ENCODE results near the gene NTN5. TPM values are rescaled to one million over a fixed set of nuclear protein-coding genes. Genes with fewer than 3 reads are reported as not detected.
"Not testable (repeated sequence)": the region's sequence is repeated elsewhere in the genome, so short reads cannot be mapped to it uniquely, and the experiment has no call there.

The NTN5 gene
- polyA plus RNA-seq, 4 donors = 0.53 to 1.6 (median 0.77) TPM

GRCh38 chr19:48702701-48703100 lies 29.9 kb upstream of the NTN5 start:
- no peak for DNase-seq (ENCODE audit: low read depth in 4 of 4, low spot score in 3 of 4)

DNA sequence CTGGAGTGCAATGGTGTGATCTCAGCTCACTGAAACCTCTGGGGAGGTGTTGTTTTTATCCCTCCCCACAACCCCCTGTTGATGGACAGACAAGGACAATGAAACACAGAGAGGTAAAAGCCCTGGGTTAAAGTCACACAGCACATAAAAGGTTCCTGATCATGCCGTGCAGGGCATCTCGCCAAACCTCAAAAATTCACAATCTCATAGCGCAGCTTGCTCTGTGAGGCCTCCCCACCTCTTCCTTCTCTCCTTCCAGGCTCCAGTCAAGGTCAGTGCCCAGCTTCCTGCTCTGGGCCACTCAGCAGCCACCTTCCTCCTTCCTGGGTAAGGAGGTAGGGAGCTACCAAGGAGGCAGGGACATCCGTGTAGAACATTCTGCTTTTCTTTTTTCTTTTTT lies 25.2 kb upstream of the NTN5 start:
- DNase-seq (ENCODE audit: low read depth in 4 of 4, low spot score in 3 of 4) = no peak

DNA sequence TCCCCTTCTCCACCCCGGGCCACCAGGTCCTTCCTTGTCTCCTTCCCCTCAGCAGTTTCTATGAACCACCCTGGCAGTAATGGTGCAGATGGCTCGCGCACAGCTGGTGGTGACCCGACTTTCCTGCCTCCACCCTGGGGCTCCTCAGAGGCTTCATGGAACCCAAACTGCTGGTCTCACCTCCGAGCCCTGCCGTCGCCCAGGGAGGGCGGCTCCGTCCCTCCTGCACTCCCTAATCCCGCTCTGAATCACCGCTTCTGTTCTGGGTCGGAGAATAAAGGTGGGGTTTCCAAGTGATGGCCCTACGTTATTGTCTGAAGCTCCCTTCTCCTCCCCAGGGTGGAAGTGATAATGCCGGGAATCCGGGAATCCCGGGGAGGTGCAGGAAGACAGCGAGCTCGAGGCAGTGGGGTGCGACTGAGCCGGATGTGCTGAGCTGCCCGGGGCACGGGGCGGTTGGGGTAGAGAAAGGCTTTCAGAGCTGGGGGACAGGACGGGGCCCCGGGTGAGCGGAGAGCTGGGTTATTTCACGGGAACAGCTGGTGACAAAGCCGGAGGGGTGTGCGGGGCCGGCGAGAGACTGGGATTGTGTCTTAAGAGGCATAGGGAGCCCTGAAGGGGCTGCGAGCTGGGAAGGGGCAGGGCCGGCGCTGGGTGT lies 23.7 kb upstream of the NTN5 start:
- DNase-seq (ENCODE audit: low read depth in 4 of 4, low spot score in 3 of 4) = no peak

DNA sequence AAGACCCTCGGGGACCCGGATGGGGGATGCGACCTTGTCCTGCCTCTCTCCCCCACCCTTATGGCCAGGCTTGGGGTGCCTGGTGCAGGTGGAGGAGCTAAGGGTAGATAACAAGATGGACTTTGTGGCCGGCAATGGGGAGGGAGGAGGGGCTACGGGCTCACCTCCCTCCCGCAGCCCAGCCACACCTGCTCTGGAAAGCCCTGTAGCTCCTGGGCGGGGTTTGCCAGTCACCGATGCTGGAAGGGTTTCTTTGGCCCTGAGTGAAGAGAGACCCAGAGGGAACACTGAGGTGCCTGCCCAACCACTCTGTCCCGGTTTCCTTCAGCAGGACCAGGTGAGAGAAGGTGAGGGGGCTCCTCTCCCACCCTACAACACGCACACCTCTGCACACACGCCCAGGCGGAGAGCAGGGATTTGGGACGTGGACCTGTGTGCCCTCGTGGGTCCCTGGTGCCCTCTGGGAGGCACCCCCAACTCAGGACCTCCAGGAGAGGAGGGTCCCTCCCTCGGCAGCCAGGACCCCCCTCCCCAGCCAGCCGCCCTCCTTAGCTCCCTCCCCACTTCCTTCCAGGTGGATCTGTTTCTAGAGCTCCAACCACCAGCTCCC lies 23.0 kb upstream of the NTN5 start, which contains the start of gene FUT2:
Gene FUT2, plus strand, starts transcription at position 229 of the 610 bp plus-strand sequence. CDS start 6,986 bp downstream, outside the sequence.
- no peak for DNase-seq (ENCODE audit: low read depth in 4 of 4, low spot score in 3 of 4)

- DNase-seq (ENCODE audit: low read depth in 4 of 4, low spot score in 3 of 4) = not testable (repeated sequence)
Measured at GRCh38 chr19:48693629-48694028, 20.8 kb upstream of the NTN5 start.

GRCh38 chr19:48689449-48689848 lies 16.6 kb upstream of the NTN5 start:
- no peak for DNase-seq (ENCODE audit: low read depth in 4 of 4, low spot score in 3 of 4)

DNA sequence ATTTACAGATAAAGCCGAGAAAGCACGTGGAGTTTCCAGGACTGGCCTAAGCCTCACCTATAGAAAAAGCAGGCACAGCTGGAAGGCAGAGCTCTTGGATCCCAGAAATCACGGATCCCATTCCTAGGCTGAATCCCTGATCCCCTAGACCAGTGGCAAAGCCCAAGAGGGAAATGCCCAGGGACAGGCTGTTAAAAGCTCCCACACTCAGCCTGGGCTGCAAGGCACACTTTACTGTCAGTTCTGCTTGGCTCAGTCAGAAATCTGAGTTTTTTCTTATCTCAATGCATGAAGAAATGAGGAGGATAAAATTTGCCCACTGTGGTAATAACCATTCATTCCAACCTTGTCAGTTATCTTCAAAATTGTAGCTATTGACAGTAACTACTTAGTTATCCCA lies 15.0 kb upstream of the NTN5 start:
- no peak for DNase-seq (ENCODE audit: low read depth in 4 of 4, low spot score in 3 of 4)

DNA sequence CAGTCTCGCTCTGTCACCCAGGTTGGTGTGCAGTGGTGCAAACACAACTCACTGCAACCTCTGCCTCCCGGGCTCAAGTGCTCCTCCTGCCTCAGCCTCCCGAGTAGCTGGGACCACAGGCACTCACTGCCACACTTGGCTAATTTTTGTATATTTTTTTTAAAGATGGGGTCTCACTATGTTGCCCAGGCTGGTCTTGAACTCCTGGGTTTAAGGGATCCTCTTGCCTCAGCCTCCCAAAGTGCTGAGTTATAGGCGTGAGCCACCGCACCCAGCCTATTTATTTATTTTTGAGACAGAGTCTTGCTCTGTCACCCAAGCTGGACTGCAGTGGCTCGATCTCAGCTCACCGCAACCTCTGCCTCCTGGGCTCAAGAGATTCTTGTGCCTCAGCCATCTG lies 13.8 kb upstream of the NTN5 start:
- not testable (repeated sequence) for DNase-seq (ENCODE audit: low read depth in 4 of 4, low spot score in 3 of 4)

GRCh38 chr19:48686088-48686487 lies 13.3 kb upstream of the NTN5 start:
- no peak for DNase-seq (ENCODE audit: low read depth in 4 of 4, low spot score in 3 of 4)

DNA sequence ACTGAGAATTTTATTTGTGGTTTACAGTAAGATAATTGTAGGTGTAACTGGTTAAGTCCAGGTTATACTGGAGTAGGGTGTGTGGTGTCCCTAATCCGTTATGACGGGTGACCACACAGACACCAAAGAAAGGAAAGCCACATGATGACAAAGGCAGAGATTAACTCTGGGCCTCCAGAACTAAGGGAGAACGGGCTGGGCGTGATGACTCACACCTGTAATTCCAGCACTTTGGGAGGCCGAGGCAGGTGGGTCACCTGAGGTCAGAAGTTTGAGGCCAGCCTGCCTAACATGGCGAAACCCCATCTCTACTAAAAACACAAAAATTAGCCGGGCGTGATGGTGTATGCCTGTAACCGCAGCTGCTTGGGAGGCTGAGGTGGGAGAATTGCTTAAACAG lies 12.8 kb upstream of the NTN5 start:
- DNase-seq (ENCODE audit: low read depth in 4 of 4, low spot score in 3 of 4) = no peak

GRCh38 chr19:48683349-48683748 lies 10.5 kb upstream of the NTN5 start:
- DNase-seq (ENCODE audit: low read depth in 4 of 4, low spot score in 3 of 4) = no peak

- DNase-seq (ENCODE audit: low read depth in 4 of 4, low spot score in 3 of 4) = no peak
Measured at GRCh38 chr19:48681127-48681470, 8.3 kb upstream of the NTN5 start.

GRCh38 chr19:48680436-48681126 lies 7.8 kb upstream of the NTN5 start:
- DNase-seq (ENCODE audit: low read depth in 4 of 4, low spot score in 3 of 4) = no peak

GRCh38 chr19:48680006-48680405 lies 7.2 kb upstream of the NTN5 start:
- not testable (repeated sequence) for DNase-seq (ENCODE audit: low read depth in 4 of 4, low spot score in 3 of 4)

- DNase-seq (ENCODE audit: low read depth in 4 of 4, low spot score in 3 of 4) = no peak
Measured at GRCh38 chr19:48678201-48678600, 5.4 kb upstream of the NTN5 start.

- no peak for DNase-seq (ENCODE audit: low read depth in 4 of 4, low spot score in 3 of 4)
Measured at GRCh38 chr19:48676887-48677286, 4.1 kb upstream of the NTN5 start.

DNA sequence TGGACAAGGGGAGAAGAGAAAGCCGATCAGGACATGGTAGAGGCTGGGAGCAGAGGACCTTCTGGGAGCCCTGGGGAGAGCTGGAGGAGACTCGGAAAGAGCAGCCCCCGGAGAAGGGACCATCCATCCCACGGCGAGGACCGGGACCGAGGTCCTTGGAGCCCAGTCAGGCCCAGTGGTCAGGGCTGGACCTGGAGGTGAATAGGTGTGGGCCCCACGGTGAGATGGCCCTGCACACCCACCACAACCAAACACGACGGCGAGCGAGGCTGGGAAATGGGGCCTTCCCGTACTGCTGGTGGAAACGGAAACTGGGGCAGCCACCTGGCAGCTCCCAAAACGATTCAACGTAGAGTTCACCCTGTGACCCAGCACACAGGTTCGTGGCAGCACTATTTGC lies 3.7 kb upstream of the NTN5 start:
- DNase-seq (ENCODE audit: low read depth in 4 of 4, low spot score in 3 of 4) = no peak

DNA sequence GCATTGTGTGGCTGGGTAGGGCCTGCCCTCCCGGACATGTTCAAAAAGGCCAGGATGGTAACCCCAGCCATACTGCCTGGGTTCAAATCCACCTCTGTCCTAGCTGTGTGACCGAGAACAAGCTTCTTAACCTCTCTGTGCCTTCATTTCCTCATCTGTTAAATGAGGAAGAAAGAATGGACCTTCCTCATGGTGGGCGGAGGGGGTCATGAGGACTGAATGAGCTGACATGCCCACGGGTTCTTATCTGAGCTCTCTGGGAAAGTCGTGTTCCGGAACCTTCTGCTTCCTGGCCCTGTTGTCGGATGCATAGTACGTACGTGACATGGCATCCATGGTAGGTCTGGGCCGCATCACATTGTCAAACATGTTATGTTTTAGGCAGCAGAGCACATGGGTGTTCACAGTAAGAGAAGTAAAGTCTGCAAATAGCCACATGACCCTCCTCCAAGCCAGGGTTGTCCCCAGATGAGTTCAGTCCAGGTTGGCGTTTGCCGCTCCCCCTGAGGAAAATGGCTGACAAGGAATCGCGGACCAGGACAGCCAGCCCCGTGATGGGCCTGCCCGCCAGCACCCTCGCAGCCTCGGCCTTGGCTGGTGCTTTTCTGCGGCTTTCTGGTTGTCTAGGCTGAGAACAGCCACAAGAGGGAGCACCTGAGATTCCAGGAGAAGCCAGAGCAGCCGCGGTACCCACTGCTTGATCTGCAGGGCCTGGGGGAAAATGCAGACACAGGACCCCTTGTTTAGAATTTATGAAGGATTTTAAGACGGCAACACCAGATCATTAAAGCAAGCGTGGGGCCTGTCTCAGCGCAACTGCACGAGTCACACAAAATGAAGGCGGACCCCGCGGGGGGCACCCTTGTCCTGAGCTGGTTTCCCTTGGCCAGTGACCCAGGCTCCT lies 2.4 kb upstream of the NTN5 start:
- DNase-seq (ENCODE audit: low read depth in 4 of 4, low spot score in 3 of 4) = peak; percentile 78 to 85 (median 79)

DNA sequence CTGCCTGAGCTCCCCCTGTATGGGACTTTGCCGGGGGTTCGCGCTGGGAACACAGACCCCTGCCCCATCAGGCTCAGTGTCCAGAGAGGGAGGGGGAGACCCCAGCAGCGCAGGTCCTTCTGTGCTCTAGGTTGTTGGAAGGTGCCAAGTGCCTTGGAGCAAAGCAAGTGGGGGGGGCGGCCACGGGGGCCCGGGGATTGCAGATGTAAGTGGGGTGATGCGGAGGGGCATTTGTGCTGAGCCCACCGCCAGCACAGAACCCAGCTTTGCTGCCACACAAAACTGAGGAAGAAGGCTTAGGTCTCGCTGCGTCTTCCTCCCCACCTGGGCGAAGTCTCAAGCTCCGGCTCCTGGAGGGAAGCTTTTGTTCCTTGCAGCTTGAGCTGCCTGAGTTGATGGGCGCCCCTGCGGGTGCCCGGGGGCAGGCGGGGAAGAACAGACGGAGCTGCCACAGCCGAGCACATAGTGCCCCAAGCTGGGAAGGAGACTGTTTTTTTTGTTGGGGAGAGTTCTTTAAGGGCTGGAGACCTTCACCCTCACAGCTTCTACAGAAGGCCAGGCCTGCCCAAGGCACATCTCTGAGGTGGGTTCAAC lies 1.5 kb upstream of the NTN5 start:
- DNase-seq (ENCODE audit: low read depth in 4 of 4, low spot score in 3 of 4) = no peak

DNA sequence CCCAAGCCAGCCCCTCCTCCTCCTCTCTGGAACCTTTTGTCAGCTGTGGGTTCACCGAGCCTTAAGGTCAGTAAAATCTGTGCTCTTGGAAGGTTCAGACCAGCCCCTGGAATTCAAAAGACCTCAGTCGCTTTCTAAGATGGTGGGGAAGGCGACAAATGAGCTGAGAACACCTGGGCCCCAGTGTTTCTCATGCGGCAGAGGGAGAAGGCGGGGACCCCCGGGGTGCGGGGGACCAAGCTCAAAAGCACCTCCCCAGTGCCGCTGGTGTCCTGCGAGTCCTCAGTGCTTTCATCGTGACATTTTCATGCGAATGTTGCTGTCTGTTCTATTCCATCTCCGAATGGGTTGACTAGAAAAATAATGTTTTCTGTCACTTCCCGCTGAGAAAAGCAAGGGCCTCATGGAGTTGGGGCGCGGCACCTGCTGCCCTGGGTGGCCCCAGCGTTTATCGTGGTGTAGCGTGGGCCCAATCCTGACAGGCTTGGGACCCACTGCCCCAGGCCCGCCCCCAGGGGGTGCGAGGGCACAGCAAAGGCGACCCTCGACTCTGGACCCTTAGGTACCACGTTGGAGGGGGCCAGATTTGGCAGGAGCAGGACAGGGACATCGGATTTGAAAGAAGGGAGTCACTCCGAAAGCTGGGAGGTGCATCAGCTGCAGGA lies 751 bp upstream of the NTN5 start:
- DNase-seq (ENCODE audit: low read depth in 4 of 4, low spot score in 3 of 4) = no peak
